GM19043 (cell line): Measurements from ENCODE around the gene SCN3A.

Experiments
- ATAC-seq: cut with Tn5 transposase; IDR thresholded peaks from one replicate; pipeline ENCODE4 v1.9.1; 2021; ENCODE audit warnings: low read depth; ENCODE audit not compliant: unreplicated experiment

Gene SCN3A

DNA sequence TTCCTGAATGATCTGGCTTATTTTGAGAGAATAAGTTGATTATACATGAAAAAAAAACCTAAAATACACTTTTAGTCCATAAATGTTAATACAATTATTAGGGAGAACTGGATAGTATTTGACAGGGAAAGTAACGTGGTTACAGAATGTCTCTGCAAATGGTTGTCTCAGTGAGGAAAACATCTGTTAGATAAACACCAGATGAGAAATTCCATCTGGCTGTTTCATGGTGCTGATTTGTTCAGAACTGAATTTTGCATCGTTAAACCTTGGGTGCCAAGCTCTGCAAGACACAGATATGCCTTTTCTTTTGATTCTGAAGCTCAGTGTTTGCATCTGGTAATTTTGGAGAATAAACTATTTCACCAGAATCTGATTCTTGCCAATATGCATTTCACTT is 90.4 kb downstream of the SCN3A start:
- no peak for ATAC-seq

- ATAC-seq = no peak
Observed at GRCh38 chr2:165112789-165113188, 91.1 kb downstream of the SCN3A start.

GRCh38 chr2:165112133-165112573 is 91.7 kb downstream of the SCN3A start:
- ATAC-seq = no peak

DNA sequence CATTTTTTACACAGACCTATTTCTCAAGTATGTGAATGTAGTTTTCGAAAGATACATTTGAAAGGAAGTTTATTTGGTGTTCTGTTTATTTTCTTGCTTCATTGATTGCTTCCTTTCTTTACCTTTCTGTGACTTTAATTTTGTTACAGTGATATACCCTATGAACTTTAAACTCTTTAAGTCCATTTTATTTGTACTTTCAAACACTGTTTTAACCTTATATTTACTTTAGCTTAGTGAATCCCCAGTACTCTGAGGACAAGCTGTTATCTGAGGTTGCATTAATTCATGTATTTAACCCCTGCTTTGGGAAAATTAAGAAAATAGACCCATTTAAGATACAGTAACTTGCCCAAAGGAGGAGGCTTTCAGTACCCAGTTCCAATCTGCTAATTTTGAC is 93.5 kb downstream of the SCN3A start:
- ATAC-seq = no peak

DNA sequence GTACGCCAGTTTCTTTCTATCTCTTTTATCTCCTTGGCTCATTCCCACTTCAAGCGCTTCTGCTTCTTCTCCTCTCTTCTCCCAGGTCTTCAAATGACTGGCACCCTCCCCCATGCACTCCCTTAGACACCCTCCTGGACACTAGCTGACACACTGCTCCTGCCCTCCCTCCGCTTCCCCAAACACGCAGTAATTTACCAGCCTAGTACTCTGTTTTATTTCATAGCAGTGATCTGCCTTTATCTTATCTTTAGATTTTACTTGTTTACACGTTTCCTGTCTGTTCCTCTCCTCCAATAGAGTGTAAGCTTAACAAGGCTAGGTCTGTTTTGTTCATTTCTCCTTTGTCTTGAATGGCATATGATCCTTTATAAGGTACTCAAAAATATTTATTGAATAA is 93.9 kb downstream of the SCN3A start:
- ATAC-seq = no peak

DNA sequence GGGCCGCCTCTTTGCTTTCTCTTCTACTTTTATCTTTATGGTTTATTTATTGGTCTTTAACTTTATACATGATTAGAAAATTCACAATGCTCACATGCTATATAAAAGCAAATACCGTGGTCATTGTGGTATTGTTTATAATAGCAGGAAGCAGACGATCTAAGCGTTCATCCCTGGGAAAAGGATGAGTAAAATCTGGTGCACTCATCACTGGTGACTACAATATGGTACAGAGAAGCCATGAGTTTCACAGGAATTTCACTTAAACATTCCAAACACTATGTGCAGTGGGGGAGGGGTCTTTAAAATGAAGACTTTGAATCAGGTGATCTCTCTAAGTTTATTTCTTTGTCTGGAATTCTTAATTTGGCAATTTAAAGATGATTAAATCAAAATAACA is 97.9 kb downstream of the SCN3A start:
- ATAC-seq = no peak

- ATAC-seq = no peak
Observed at GRCh38 chr2:165087933-165088901, 115.6 kb downstream of the SCN3A start.

DNA sequence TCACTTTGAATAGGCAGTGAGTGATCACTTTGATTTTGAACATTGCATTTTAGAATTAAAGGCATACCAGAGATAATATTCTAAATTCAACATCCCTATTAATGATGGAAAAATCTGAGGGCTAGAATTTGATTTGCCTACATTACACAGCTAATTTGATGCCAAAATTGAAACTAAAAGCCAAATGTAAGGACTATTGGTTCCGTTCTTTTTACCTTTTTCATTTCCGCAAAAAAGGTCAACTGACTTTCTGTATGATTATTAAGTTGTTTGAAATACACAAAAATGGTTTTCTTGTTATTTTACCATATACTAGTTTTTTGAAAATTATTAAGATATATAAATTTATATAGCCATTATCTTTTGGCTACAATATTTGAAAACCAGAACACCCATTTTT is 117.5 kb downstream of the SCN3A start:
- ATAC-seq = no peak

GRCh38 chr2:165083326-165083725 is 120.5 kb downstream of the SCN3A start:
- no peak for ATAC-seq

DNA sequence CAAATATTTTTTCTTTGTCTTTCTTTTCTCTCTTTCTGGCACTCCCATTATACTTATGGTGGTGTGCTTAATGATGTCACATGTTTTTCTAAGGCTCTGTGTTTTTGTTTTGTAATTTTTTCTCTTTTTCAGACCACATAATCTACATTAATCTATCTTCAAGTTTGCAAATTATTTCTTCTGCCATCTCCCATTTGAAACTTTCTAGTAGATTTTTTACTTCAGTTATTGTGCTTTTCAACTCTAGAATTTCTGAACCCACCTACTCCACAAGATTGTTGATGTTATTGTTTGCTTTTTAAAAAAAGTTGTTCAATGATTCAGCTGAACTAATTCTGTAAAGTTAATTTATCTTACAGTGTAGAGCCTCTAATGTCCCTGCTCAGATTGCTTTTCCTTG is 121.4 kb downstream of the SCN3A start:
- ATAC-seq = no peak

GRCh38 chr2:165081276-165081675 is 122.6 kb downstream of the SCN3A start:
- no peak for ATAC-seq

GRCh38 chr2:165079432-165079831 is 124.4 kb downstream of the SCN3A start:
- ATAC-seq = no peak

- ATAC-seq = no peak
Observed at GRCh38 chr2:165078913-165079312, 124.9 kb downstream of the SCN3A start.

- no peak for ATAC-seq
Observed at GRCh38 chr2:165074884-165075283, 129.0 kb downstream of the SCN3A start.

GRCh38 chr2:165074323-165074722 is 129.5 kb downstream of the SCN3A start:
- no peak for ATAC-seq

- no peak for ATAC-seq
Observed at GRCh38 chr2:165070076-165070475, 133.8 kb downstream of the SCN3A start.

GRCh38 chr2:165069151-165069550 is 134.7 kb downstream of the SCN3A start:
- no peak for ATAC-seq

GRCh38 chr2:165068487-165068757 is 135.4 kb downstream of the SCN3A start:
- no peak for ATAC-seq

DNA sequence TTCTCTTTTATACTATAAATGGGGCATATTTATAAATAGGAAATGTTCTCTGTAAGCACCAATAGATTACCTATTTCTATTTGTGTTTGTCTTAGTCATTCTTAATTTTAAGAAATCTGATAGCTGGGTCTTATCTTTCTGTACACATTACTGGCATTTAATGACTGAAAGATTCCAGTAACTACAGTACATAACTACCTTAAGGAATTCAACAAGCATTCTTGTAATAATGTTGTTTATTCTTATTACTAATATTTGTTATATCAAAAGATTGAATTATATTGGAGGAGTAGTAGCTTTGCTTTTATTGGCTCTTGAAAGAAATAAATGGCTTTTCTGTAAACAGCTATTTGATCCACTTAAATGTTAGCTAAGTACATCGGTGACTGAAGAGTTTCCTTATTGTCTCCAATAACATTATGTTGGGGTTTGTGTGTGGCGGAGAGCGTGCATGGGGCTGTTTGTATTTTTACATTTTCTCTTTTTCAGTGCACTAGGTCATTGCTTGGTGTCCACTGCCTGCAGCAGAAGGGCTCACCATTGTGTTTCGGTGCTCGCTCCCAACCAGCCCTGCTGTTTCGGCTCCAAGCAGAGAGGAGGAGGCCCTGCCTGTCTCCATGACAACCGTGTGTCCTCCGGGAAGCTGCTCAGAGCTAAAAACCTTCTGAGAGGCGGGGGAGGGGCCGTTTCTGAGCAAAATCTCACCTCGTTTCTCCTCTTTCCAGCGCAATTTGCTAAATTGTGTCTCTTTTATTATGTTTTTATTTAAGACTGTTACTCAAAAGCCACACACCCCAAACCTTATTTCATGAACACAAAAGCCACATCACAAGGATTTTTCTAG is 136.0 kb downstream of the SCN3A start:
- no peak for ATAC-seq

DNA sequence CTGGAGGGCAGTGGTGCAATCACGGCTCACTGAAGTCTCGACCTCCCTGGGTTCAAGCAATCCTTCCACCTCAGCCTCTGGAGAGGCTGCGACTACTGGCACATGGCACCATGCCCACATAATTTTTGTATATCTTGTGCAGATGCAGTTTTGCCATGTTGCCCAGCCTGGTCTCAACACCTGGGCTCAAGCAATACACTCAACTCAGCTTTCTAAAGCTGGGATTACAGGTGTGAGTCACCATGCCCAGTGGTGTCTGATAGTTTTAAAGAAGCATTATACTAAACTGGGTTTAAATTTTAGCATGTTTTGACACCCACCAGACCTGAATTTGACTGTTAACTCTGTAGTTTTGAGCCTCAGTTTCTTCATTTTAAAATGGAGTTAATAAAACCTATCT is 139.1 kb downstream of the SCN3A start:
- ATAC-seq = no peak

DNA sequence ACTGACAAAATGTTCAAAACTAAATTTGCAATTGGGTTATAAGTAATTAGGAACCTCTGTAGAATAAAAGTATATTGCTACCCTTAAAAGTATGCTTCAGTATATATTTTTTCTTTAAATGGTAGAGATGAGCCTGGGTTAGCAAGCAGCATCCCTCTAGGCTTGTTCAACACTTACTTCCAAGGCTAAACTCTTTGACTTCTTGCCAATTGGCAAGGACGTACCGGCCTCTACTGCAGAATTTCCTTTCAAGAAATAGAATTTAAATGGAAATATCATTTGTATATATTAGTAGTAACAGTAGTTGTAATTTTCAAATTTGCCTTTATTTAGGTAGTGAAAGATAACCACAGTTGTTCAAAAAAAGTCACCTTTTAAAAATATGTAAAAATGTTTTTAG is 143.4 kb downstream of the SCN3A start:
- ATAC-seq = no peak
